GM06990 (cell line): ENCODE results near the gene CTR9.

Source experiments
- DNase-seq: peaks from one replicate; pipeline ENCODE4 v3.0.0-alpha.2; 2011; ENCODE audit not compliant: insufficient read length; ENCODE audit errors: extremely low read depth
- H3K27me3 ChIP-seq: replicated peaks from 2 replicates; pipeline ENCODE4 v1.6.0; 2011; ENCODE audit warnings: low read length; ENCODE audit not compliant: control insufficient read depth, insufficient read depth
- H3K36me3 ChIP-seq: 2 replicates; pipeline ENCODE4 v1.5.1; 2011; ENCODE audit warnings: low read length; ENCODE audit not compliant: control insufficient read depth, insufficient read depth
- H3K4me3 ChIP-seq: replicated peaks from 2 replicates; pipeline ENCODE4 v1.5.1; 2011; ENCODE audit warnings: low read depth, mild to moderate bottlenecking, control low read depth, low read length
- CTCF ChIP-seq: IDR thresholded peaks from 2 replicates; pipeline ENCODE4 v1.5.1; 2011; ENCODE audit warnings: low read length, control low read depth, mild to moderate bottlenecking, inconsistent platforms; ENCODE audit not compliant: insufficient read depth, poor library complexity, severe bottlenecking

Gene CTR9

GRCh38 chr11:10806206-10806605, 55.2 kb downstream of the CTR9 start:
- Histone ChIP-seq H3K27me3 (no peaks in the 10 kb centered on the region), H3K4me3 (no peak overlapping the region), H3K36me3 (peaks cover 25% of the 10 kb centered on the region)
- DNase-seq, result no peak
- TF ChIP-seq CTCF, result no peak

DNA sequence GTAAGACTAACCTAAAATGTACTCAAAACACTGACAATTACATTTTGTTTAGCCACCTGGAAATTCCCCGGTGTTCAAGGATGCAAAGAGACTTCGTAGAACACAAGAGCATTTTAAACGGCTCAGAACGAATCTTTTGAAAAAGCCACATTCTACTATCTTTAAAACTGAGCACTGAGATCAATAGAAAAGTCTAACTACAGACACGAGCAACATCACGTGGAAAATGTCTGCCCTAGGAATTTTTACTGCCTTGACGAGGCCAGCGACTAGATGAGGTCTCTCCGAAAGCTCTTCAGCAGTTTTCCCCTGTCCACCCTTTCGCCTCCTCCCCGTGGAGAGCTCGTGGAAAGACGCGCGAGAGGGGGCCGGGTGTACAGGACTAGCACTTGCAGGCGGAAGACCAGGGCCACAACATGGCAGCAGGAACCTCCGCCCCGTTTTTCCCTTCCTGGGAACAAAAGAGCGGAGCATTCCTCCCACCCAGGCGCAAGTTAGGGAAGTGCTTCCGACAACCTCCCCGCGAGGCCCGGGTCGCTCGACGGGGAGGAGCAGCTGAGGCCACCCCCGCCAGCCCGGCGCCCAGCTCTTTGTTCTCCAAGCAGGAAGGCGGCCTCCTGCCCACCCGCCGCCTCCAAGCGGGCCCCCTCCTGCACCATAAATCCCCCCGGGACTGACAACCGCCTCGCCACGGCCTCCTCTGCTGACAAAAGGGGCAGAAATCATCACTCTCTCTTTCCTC, 56.6 kb downstream of the CTR9 start:
- no peak for TF ChIP-seq CTCF
- DNase-seq, result peak; percentile 72
- Histone ChIP-seq H3K4me3 (peak overlapping the region; percentile 100), H3K36me3 (peaks cover 20% of the 10 kb centered on the region), H3K27me3 (no peaks in the 10 kb centered on the region)

DNA sequence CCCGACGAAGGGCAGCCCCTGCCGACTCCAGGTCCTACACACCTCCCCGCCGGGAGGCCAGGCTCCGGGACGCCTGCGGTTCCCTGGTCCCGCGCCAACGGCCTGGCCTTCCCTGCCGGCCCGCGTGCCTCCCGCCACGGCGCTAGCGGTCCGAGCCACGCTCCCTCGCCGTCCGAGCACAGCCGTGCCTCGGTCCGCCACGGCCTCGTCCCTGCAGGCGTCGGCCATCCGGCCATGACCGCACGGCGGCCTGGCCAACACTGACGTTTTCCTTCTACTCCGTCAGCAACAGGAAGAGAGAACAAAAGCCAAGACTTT, 57.1 kb downstream of the CTR9 start:
- no peak for DNase-seq
- TF ChIP-seq CTCF, result no peak
- Histone ChIP-seq H3K36me3 (peaks cover 16% of the 10 kb centered on the region), H3K27me3 (no peaks in the 10 kb centered on the region), H3K4me3 (peak overlapping the region; percentile 100)

DNA sequence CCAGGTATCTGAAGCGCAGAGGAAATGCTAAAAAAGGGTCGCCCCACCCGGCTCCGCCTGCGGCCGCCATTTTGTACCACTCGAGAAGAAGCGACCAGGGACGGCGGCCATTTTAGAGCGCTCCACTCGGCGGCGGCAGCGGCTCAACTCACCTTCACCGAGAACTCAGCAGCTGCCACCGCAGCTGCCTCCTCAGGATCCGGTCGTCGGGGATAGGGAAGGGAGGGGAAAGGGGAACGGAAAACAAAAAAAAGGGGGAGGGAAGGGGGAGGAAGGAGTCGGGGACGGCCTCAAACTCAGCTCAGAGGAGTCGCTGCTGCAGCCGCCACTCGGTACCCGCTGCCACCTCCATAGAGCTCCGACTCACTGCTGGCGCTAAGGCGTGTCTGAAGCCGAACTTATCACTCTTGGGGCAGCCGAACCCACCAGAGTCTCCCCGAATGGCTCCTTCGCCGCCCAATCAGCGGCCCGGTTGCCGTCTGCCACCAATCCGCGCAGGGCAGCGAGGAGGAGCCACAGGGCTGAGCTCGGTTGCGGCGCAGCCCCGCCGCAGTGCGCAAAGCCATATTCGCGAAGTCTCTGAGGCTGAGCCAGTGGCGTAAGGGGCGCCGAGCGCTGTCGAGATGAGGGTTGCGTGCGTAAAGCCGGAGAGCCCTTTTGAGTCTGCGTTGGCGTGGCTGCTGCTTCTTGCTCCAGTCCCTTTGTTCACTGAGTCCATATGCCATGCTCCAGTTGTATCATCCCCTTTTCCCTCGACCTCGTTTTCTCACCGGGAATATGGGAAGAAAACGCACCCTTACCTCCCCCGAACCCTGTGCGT, 57.7 kb downstream of the CTR9 start, which contains the start of gene EIF4G2:
TSS of gene EIF4G2 (minus strand) at position 374 of the 820 bp plus-strand sequence.
- no peak for TF ChIP-seq CTCF
- Histone ChIP-seq H3K36me3 (peaks cover 14% of the 10 kb centered on the region), H3K4me3 (peak within 1 kb of the TSS; percentile 100), H3K27me3 (no peaks in the 10 kb centered on the region)
- peak; percentile 99 for DNase-seq

GRCh38 chr11:10809373-10810160, 58.5 kb downstream of the CTR9 start:
- TF ChIP-seq CTCF, result no peak
- no peak for DNase-seq
- H3K27me3 ChIP-seq, result no peaks in the 10 kb centered on the region
- H3K4me3 ChIP-seq, result peak overlapping the region; percentile 85
- peaks cover 9% of the 10 kb centered on the region for H3K36me3 ChIP-seq
